SK-N-SH (cell line): ENCODE measurements around the gene NCAPH2. TPM values are rescaled to one million over a fixed set of nuclear protein-coding genes. Genes with fewer than 3 reads are reported as not detected.

Experiments used
- CTCF ChIA-PET: fragments of 300-600, 350-600 bp; formaldehyde crosslinking; extraction: SDS; loops from one replicate; lab custom pipeline; 2021; lab: Yijun Ruan, JAX
- POLR2A ChIA-PET: fragments of 350-600 bp; sonication (Branson Sonifier 250); formaldehyde crosslinking; extraction: SDS; loops from one replicate; lab custom pipeline; 2020; ENCODE audit warnings: antibody characterized with exemption, inconsistent platforms; lab: Yijun Ruan, JAX
- DNase-seq: peaks from one replicate; pipeline ENCODE4 v3.0.0; 2012
- H2AFZ ChIP-seq: fragments of 200-600 bp; sonication (generic); 2 replicates; pipeline ENCODE4 v1.8.1; 2016; ENCODE audit warnings: antibody characterized with exemption, mild to moderate bottlenecking, low read depth
- H3F3A ChIP-seq: fragments of 200-600 bp; sonication (generic); replicated peaks from 2 replicates; pipeline ENCODE3; 2016; ENCODE audit warnings: antibody characterized with exemption, mild to moderate bottlenecking; ENCODE audit not compliant: insufficient read depth
- H3K27ac ChIP-seq, 2 experiments: fragments of 200-500 bp in 1 of 2; fragments of 200-600 bp in 1 of 2; sonication (Bioruptor generic) in 1 of 2; sonication (generic), shearing (Covaris generic) in 1 of 2; 2 replicates each; pipeline versions ENCODE4 v1.5.1 to v1.6.1; 2014 to 2016; ENCODE audit warnings: low read depth in 2 of 2, inconsistent platforms in 1 of 2, low read length in 1 of 2, mild to moderate bottlenecking in 1 of 2, mixed read lengths in 1 of 2
- H3K27me3 ChIP-seq: fragments of 200-600 bp; sonication (generic), shearing (Covaris generic); 2 replicates; pipeline ENCODE4 v1.6.1; 2016; ENCODE audit warnings: mixed run types; ENCODE audit not compliant: insufficient read depth
- H3K36me3 ChIP-seq, 2 experiments: fragments of 200-500 bp in 1 of 2; fragments of 200-600 bp in 1 of 2; sonication (Bioruptor generic) in 1 of 2; sonication (generic) in 1 of 2; replicated peaks in 1 of 2; 2 replicates each; pipeline versions ENCODE3 to v1.5.1; 2014 to 2016; ENCODE audit warnings: low read length in 1 of 2, mild to moderate bottlenecking in 1 of 2; ENCODE audit not compliant: insufficient read depth in 2 of 2, control insufficient read depth in 1 of 2
- H3K4me1 ChIP-seq, 2 experiments: fragments of 200-500 bp in 1 of 2; fragments of 200-600 bp in 1 of 2; sonication (Bioruptor generic) in 1 of 2; sonication (generic), shearing (Covaris generic) in 1 of 2; 2 replicates each; pipeline versions ENCODE4 v1.5.1 to v1.6.1; 2014 to 2016; ENCODE audit warnings: low read depth in 1 of 2, low read length in 1 of 2, mixed run types in 1 of 2; ENCODE audit not compliant: insufficient read depth in 2 of 2, control insufficient read depth in 1 of 2
- H3K4me2 ChIP-seq: fragments of 200-600 bp; sonication (generic), shearing (Covaris generic); 2 replicates; pipeline ENCODE4 v1.6.1; 2017; ENCODE audit warnings: mixed run types
- H3K4me3 ChIP-seq, 2 experiments: fragments of 200-500 bp in 1 of 2; fragments of 200-600 bp in 1 of 2; sonication (Bioruptor generic) in 1 of 2; sonication (generic), shearing (Covaris generic) in 1 of 2; 2 replicates each; pipeline versions ENCODE4 v1.5.1 to v1.8.1; 2014 to 2016; ENCODE audit warnings: low read depth in 2 of 2, inconsistent platforms in 1 of 2, low read length in 1 of 2, mild to moderate bottlenecking in 1 of 2, mixed read lengths in 1 of 2, moderate library complexity in 1 of 2
- H3K79me2 ChIP-seq: fragments of 200-600 bp; sonication (generic); 2 replicates; pipeline ENCODE4 v1.8.1; 2017; ENCODE audit warnings: mild to moderate bottlenecking; ENCODE audit not compliant: insufficient read depth
- H3K9ac ChIP-seq: fragments of 200-600 bp; sonication (generic); 2 replicates; pipeline ENCODE4 v1.6.1; 2017; ENCODE audit warnings: mixed run types
- H3K9me2 ChIP-seq: fragments of 200-600 bp; sonication (generic); 2 replicates; pipeline ENCODE4 v1.6.1; 2017; ENCODE audit warnings: mixed run types
- H3K9me3 ChIP-seq: fragments of 200-600 bp; sonication (generic); 2 replicates; pipeline ENCODE4 v1.6.1; 2017; ENCODE audit warnings: mixed run types, mild to moderate bottlenecking, moderate library complexity
- H4K20me1 ChIP-seq: fragments of 200-600 bp; sonication (generic); 2 replicates; pipeline ENCODE4 v1.6.1; 2017; ENCODE audit warnings: mild to moderate bottlenecking, mixed run types; ENCODE audit not compliant: insufficient read depth
- CTCF ChIP-seq: fragments of 200-600 bp; sonication (generic); IDR thresholded peaks from 2 replicates; pipeline ENCODE4 v1.6.1; 2017; ENCODE audit warnings: antibody characterized with exemption, mild to moderate bottlenecking, moderate library complexity
- FOXJ3 ChIP-seq: sonication (generic); formaldehyde crosslinking; IDR thresholded peaks from 2 replicates; pipeline ENCODE4 v1.5.1; 2020; ENCODE audit warnings: mild to moderate bottlenecking, missing genetic modification reagents
- FOXM1 ChIP-seq: IDR thresholded peaks from 2 replicates; pipeline ENCODE4 v1.4.0; 2012; ENCODE audit warnings: low read depth, mild to moderate bottlenecking
- GATA2 ChIP-seq: sonication (generic); formaldehyde crosslinking; IDR thresholded peaks from 2 replicates; pipeline ENCODE4 v1.5.0; 2020; ENCODE audit warnings: mild to moderate bottlenecking, missing genetic modification reagents
- JUND ChIP-seq: IDR thresholded peaks from 2 replicates; pipeline ENCODE4 v1.4.0; 2012
- MXI1 ChIP-seq: IDR thresholded peaks from 2 replicates; pipeline ENCODE4 v1.6.1; 2012; ENCODE audit warnings: mild to moderate bottlenecking, low read depth, low read length, improper control_type of control experiment
- POLR2AphosphoS5 ChIP-seq: IDR thresholded peaks from 2 replicates; pipeline ENCODE4 v1.6.1; 2012; ENCODE audit warnings: low read depth, low read length
- RFX5 ChIP-seq: IDR thresholded peaks from 2 replicates; pipeline ENCODE4 v1.6.1; 2012; ENCODE audit warnings: mild to moderate bottlenecking, improper control_type of control experiment, low read length
- SIN3A ChIP-seq: IDR thresholded peaks from 2 replicates; pipeline ENCODE4 v1.6.1; 2012; ENCODE audit warnings: low read depth, mild to moderate bottlenecking, low read length, moderate library complexity, borderline replicate concordance
- TCF12 ChIP-seq: IDR thresholded peaks from 2 replicates; pipeline ENCODE4 v1.4.0; 2012
- USF2 ChIP-seq: fragments of 150-350 bp; IDR thresholded peaks from 2 replicates; pipeline ENCODE4 v1.6.1; 2017; ENCODE audit warnings: antibody characterized with exemption, low read length, low read depth, borderline replicate concordance
- WGBS: methylation state at CpG from one replicate; pipeline ENCODE4 v1.1.6; 2017; ENCODE audit warnings: low lambda C conversion rate; 5-methylcytosine and 5-hydroxymethylcytosine counted together
- polyA plus RNA-seq, 3 experiments: library from polyadenylated mRNA; depleted of rRNA; stranded (reverse); fragments of >200 nt; gene quantifications; 2 replicates each; pipeline ENCODE4 v1.2.3, GENCODE V29; 2012
- TF ChIP-seq, protein P1 (sequence below): IDR thresholded peaks from 2 replicates; pipeline ENCODE4; 2012

The NCAPH2 gene
- polyA plus RNA-seq, 1 of the 3 experiments (the other 2 are of a cell fraction): 22.4 TPM

DNA sequence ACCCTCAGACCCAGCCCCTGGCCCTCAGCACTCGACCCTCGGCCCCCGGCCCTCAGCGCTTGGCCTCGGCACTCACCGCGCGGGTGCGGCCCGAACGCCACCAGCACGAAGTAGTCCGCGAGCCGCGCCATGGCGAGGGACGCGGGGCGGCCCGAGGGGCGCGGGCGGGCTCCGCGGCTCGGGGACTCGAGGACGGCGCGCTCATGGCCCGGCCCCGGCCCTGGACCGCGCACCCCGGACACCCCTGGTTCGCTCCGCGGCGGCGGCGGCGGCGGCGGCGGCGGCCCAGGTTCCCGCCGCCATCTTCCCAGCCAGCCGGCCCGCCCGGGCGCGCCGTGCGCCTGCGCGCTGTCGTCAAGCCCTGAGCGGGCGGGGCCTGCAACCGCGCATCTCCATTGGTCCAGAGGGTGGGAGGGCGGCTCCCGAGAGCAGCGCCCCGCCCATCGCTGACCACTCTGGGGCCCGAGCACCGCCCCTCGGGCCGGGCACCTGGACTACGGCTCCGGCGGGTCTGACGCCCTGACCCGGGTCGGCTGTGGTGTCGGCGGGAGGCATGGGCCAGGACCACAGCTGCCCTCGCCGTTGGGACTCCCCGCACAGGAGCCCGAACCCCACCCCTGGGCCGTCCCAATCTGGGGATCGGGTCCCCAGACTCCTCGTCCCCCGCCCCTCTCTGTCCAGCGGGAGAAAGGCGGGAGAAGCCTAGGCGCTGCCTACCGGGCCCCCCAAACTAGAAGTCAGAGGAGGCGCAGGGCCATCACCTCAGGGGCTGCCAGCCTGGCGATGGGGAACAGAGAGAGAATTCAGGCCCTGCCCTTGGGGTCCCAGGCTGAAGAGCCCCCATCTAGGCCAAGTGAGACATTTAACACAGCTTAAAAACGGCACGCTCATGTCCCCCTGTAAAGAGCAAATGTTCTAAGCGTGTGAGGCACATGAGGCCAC, 33.0 kb upstream of the NCAPH2 start, which contains the start of gene SBF1 (continued):
- TF ChIP-seq, protein P1, sequence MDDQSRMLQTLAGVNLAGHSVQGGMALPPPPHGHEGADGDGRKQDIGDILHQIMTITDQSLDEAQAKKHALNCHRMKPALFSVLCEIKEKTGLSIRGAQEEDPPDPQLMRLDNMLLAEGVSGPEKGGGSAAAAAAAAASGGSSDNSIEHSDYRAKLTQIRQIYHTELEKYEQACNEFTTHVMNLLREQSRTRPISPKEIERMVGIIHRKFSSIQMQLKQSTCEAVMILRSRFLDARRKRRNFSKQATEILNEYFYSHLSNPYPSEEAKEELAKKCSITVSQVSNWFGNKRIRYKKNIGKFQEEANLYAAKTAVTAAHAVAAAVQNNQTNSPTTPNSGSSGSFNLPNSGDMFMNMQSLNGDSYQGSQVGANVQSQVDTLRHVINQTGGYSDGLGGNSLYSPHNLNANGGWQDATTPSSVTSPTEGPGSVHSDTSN: no peak
- TF ChIP-seq USF2 (no peak), SIN3A (no peak), FOXJ3 (CRISPR knock-in tag) (no peak), JUND (no peak), TCF12 (no peak), POLR2AphosphoS5 (peak; percentile 79)

DNA sequence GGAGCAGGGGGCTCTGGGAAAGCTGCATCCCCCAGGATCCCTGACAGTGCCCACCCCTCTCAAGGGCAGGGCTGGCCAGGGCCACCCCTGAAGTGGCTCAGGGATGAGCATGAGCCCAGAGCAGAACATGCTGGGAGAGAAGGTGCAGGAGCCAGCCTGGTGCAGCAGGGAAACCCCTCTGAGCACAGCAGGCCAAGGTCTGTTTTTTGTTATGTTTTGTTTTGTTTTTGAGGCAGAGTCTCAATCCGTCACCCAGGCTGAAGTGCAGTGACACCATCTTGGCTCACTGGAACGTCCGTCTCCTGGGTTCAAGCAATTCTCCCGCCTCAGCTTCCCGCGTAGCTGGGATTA, 32.4 kb upstream of the NCAPH2 start:
- peak overlapping the region; percentile 90 for H3K4me2 ChIP-seq
- peak overlapping the region; percentile 62 to 77; a peak in 2 of 4 replicates for H3K4me3 ChIP-seq
- ChIA-PET CTCF (interaction anchor here (0.6 to 5.1 kb wide), 4 partner anchors 10 to 48 kb away, joined by 3 to 24 read pairs (median 3); no protein-coding TSS in a partner anchor), POLR2A (no interaction called here)
- peak overlapping the region; percentile 92; the same call in 1 of the 2 replicates for H2AFZ ChIP-seq
- H3K79me2 ChIP-seq: peaks cover 37% of the 10 kb centered on the region
- TF ChIP-seq MXI1 (no peak), JUND (no peak), GATA2 (no peak), RFX5 (no peak), FOXM1 (no peak), SIN3A (no peak), POLR2AphosphoS5 (no peak), FOXJ3 (CRISPR knock-in tag) (no peak)
- no peaks in the 10 kb centered on the region for H3F3A ChIP-seq
- 97% methylated on average over 6 of the region's 6 CpGs for WGBS
- H4K20me1 ChIP-seq: peaks cover 36% of the 10 kb centered on the region
- H3K27me3 ChIP-seq: peaks cover 5% of the 10 kb centered on the region; the same call in 1 of the 2 replicates
- 0 out of 2 replicates have a peak overlapping the region, but pooled peaks have one; percentile 76 for H3K9ac ChIP-seq
- H3K4me1 ChIP-seq: peaks cover 0 to 39% of the 10 kb centered on the region in 2 experiments; a peak in 2 of 4 replicates
- no peaks in the 10 kb centered on the region for H3K9me2 ChIP-seq
- H3K27ac ChIP-seq: no peak overlapping the region
- H3K9me3 ChIP-seq: no peaks in the 10 kb centered on the region
- H3K36me3 ChIP-seq: peaks cover 0 to 2% of the 10 kb centered on the region in 2 experiments
- no peak for DNase-seq

GRCh38 chr22:50476868-50477267, 31.2 kb upstream of the NCAPH2 start:
- POLR2A ChIA-PET: no interaction called here
- peaks cover 0 to 2% of the 10 kb centered on the region in 2 experiments for H3K36me3 ChIP-seq
- no peak overlapping the region for H3K4me2 ChIP-seq
- H3K9me3 ChIP-seq: no peaks in the 10 kb centered on the region
- no peak overlapping the region for H3K9ac ChIP-seq
- no peak for DNase-seq
- H3K79me2 ChIP-seq: peaks cover 25% of the 10 kb centered on the region
- no peak for TF ChIP-seq CTCF
- TF ChIP-seq USF2: no peak
- TF ChIP-seq FOXJ3 (CRISPR knock-in tag): no peak
- no peak overlapping the region for H3K4me3 ChIP-seq
- no peaks in the 10 kb centered on the region for H3F3A ChIP-seq
- H3K27ac ChIP-seq: no peak overlapping the region
- peaks cover 24% of the 10 kb centered on the region for H4K20me1 ChIP-seq
- H3K27me3 ChIP-seq: peaks cover 10% of the 10 kb centered on the region; the same call in 1 of the 2 replicates
- H2AFZ ChIP-seq: no peak overlapping the region
- CTCF ChIA-PET: interaction anchor here (1.8 to 5.1 kb wide), 2 partner anchors 21 to 49 kb away, joined by 4 to 24 read pairs; partner anchors contain the start of gene SCO2
- peaks cover 0 to 26% of the 10 kb centered on the region in 2 experiments; a peak in 2 of 4 replicates for H3K4me1 ChIP-seq
- H3K9me2 ChIP-seq: no peaks in the 10 kb centered on the region
- WGBS: 95% methylated on average over 4 of the region's 7 CpGs
